ENCODE measurements around the gene DLAT.

Gene DLAT

GRCh38 chr11:111981270-111981669 is 43.9 kb upstream of the DLAT start:
- no peak for TF ChIP-seq CTCF (IDR thresholded peaks at IDR 0.05; ENCODE audit: low read depth, low read length)
- no peak for DNase-seq (ENCODE audit: extremely low read depth, low read depth)

DNA sequence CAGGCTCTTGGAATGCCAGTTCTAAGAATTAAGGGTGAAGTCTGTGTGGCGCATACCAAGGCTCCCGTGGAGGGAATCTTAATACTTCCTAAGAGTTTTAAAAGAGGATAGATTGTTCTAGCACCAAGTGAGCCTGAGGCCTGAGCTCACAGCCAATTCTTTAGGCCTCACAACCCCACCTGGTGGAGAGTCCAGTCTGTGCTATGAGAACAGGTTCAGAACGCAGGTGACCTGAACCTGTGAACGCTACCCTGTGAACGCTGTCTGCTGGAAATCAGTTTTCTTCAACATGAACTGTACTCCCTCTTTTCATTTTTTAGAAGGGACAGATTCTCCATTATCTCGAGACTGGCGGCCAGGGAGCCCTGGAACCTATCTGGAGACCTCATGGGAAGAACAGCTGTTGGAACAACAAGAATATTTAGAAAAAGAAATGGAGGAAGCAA is 43.2 kb upstream of the DLAT start:
- peak; percentile 44 for TF ChIP-seq CTCF (IDR thresholded peaks at IDR 0.05; ENCODE audit: low read depth, low read length)
- DNase-seq (ENCODE audit: extremely low read depth, low read depth), result no peak

DNA sequence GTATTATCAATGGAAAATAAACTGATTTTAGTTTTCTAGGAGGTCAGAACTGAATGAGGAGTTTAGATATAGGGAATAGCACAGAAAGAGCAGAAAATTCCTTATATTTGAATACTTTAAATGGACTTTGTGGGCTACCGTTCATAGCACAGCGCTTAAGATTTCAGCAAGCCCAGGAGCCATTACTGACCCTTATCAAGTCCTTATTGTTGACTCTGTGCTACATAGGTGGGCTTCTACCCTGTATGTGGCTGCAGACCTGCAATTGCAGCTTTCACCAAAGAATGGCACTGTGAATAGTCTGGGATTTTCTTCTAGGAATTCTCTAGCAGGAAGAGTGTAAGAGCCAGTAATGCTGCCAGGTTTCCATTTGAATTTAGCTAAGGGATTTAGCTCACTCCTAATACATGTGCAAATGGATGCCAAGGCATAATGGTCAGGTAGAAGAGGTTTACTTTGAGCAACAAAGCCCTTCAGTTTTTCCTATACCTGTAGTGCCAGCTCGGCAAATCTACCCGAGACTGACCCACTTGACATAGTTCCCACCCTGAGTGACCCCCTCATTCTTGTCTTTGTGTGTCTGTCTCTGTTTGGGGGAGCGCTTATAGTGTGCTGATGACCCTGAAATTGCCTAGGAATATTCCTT is 42.5 kb upstream of the DLAT start:
- no peak for TF ChIP-seq CTCF (IDR thresholded peaks at IDR 0.05; ENCODE audit: low read depth, low read length)
- no peak for DNase-seq (ENCODE audit: extremely low read depth, low read depth)

DNA sequence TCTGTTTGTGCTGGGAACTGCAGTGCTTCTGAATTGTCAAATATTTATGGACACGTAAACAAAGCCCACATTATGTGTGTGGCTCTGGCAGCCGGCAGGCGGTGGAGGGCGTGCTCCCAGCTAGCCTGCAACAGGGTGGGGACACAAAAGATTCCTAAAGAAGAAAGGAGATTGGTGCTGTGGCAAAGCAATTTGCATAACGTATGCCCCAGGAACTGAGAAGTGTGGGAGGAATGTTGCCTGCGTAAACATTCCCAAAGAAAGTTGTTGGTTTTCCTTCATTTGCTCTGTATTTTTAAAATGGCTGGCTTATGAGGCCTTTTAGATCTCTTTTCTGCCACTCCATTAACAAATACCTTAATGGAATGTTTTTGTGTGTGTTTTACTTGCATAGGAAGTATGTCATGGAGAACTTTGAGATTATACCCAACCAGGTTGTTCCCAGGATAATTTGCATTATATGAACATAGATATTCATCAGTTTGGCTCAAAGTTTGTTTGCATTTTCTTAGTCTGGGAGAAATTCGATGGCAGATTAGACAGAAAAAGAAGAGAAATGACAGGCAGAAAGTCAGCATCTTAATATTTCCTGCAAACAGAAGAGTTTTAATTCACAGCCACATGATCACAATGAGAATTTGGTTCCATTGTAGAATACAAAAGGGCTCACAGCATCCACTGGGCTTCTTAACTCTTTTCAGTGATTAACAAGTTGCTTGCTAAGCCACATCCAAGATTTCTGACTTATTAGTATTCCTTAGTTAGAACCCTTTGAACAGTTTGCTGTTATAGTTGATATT is 41.8 kb upstream of the DLAT start:
- DNase-seq (ENCODE audit: extremely low read depth, low read depth), result no peak

GRCh38 chr11:111986589-111986988 is 38.6 kb upstream of the DLAT start:
- TF ChIP-seq CTCF (IDR thresholded peaks at IDR 0.05; ENCODE audit: low read depth, low read length), result no peak
- no peak for DNase-seq (ENCODE audit: extremely low read depth, low read depth)

More for the DNA sequence above, 41.8 kb upstream of the DLAT start:
- TF ChIP-seq CTCF (IDR thresholded peaks at IDR 0.05; ENCODE audit: low read depth, low read length), result no peak

- no peak for DNase-seq (ENCODE audit: extremely low read depth, low read depth)
- no peak for TF ChIP-seq CTCF (IDR thresholded peaks at IDR 0.05; ENCODE audit: low read depth, low read length)
Measured at GRCh38 chr11:111990381-111990780, 34.8 kb upstream of the DLAT start.

DNA sequence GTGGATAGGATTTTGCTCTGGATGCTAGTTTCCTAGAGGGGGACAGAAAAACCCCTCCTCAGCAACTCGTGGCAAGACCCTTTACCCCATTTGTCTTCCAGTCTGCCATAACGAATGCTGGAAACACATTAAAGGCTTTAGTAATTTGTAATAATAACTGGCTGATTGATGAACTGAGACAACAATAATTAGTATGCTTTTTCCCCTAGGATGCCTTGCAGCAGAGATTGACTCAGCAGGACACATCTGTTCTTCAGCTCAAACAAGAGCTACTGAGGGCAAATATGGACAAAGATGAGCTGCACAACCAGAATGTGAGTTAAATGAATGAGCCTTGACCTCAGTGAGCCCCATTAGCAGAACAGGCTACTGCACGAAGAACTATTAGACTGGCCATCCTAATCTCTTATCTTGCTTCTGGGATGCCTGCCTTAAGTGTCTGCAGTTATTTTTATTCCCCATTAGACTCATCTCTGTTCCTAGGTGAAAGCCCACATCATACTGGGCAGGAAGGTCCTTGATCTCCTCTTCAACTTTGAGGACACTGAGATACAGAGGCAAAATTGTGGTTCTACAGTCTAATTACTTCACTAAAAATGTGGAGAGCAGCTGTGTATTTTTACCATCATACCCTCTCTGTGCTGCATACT is 32.9 kb upstream of the DLAT start:
- DNase-seq (ENCODE audit: extremely low read depth, low read depth), result no peak

More for the DNA sequence above, 32.9 kb upstream of the DLAT start:
- no peak for TF ChIP-seq CTCF (IDR thresholded peaks at IDR 0.05; ENCODE audit: low read depth, low read length)

All from AG09319 (cell line).